T-helper 17 cell (primary cell): ENCODE data around the gene HIVEP2. TPM values are rescaled to one million over a fixed set of nuclear protein-coding genes. Genes with fewer than 3 reads are reported as not detected.
A peak's percentile ranks its signal among the peaks of the same experiment; 100 is the strongest.

ENCODE experiments used
- ATAC-seq: fragments of 150-1000 bp; cut with Tn5 transposase; 2 replicates; pipeline ENCODE4 v1.10.0; 2021; ENCODE audit warnings: mild to moderate bottlenecking, moderate library complexity
- DNase-seq, 3 donors: peaks; one replicate each; pipeline versions ENCODE4 v3.0.0 to v3.0.0-alpha.2; 2020 to 2021
- H3K9me3 ChIP-seq: one replicate; pipeline ENCODE4 v1.7.0; 2013; ENCODE audit warnings: low read length, mild to moderate bottlenecking; ENCODE audit not compliant: control insufficient read depth, poor library complexity, severe bottlenecking
- H3K27ac Mint-ChIP-seq: one replicate; pipeline ENCODE4 v1.8.0; 2022; ENCODE audit warnings: mild to moderate bottlenecking, moderate library complexity, mixed read lengths
- H3K27me3 Mint-ChIP-seq: one replicate; pipeline ENCODE4 v1.8.0; 2022; ENCODE audit warnings: mixed read lengths
- H3K36me3 Mint-ChIP-seq: one replicate; pipeline ENCODE4 v1.8.0; 2022; ENCODE audit warnings: low read depth, mixed read lengths
- H3K4me1 Mint-ChIP-seq: one replicate; pipeline ENCODE4 v1.8.0; 2022; ENCODE audit warnings: mild to moderate bottlenecking, mixed read lengths
- H3K4me3 Mint-ChIP-seq: one replicate; pipeline ENCODE4 v1.8.0; 2022; ENCODE audit warnings: mild to moderate bottlenecking, moderate library complexity, mixed read lengths
- total RNA-seq, 4 donors: library from RNA in 2 of 4; stranded (reverse) in 2 of 4; gene quantifications; one replicate each; pipeline ENCODE4 v1.2.3 and lab custom pipeline; 2022 to 2026

The HIVEP2 gene
- total RNA-seq, 2 donors from 2014 or later: 73.6 to 78.6 TPM

- DNase-seq (no peak), ATAC-seq (no peak)
- Mint-ChIP-seq H3K27me3 (no peaks in the 10 kb centered on the region), H3K4me3 (no peak overlapping the region), H3K36me3 (peaks cover 3% of the 10 kb centered on the region), H3K27ac (no peak overlapping the region), H3K4me1 (peaks cover 5% of the 10 kb centered on the region)
- H3K9me3 ChIP-seq: peaks cover 7% of the 10 kb centered on the region
These were observed 226.2 kb downstream of the HIVEP2 start for GRCh38 chr6:142718667-142719191.

GRCh38 chr6:142716097-142716496 lies 228.9 kb downstream of the HIVEP2 start:
- ATAC-seq: no peak
- Mint-ChIP-seq H3K4me3 (no peak overlapping the region), H3K4me1 (peaks cover 5% of the 10 kb centered on the region), H3K27ac (no peak overlapping the region), H3K27me3 (no peaks in the 10 kb centered on the region), H3K36me3 (peaks cover 3% of the 10 kb centered on the region)
- no peak for DNase-seq
- H3K9me3 ChIP-seq: peaks cover 7% of the 10 kb centered on the region

- DNase-seq: no peak
- H3K4me3 Mint-ChIP-seq: no peak overlapping the region
- H3K27ac Mint-ChIP-seq: no peak overlapping the region
- H3K27me3 Mint-ChIP-seq: no peaks in the 10 kb centered on the region
- H3K36me3 Mint-ChIP-seq: peaks cover 3% of the 10 kb centered on the region
- peaks cover 7% of the 10 kb centered on the region for H3K9me3 ChIP-seq
- no peak for ATAC-seq
- H3K4me1 Mint-ChIP-seq: peaks cover 5% of the 10 kb centered on the region
These were observed 229.8 kb downstream of the HIVEP2 start for GRCh38 chr6:142714951-142715785.

- no peaks in the 10 kb centered on the region for H3K27me3 Mint-ChIP-seq
- no peak for DNase-seq
- H3K27ac Mint-ChIP-seq: no peak overlapping the region
- peaks cover 2% of the 10 kb centered on the region for H3K9me3 ChIP-seq
- peaks cover 3% of the 10 kb centered on the region for H3K36me3 Mint-ChIP-seq
- no peak overlapping the region for H3K4me3 Mint-ChIP-seq
- no peak for ATAC-seq
- peaks cover 5% of the 10 kb centered on the region for H3K4me1 Mint-ChIP-seq
These were observed 231.0 kb downstream of the HIVEP2 start for GRCh38 chr6:142713959-142714358.

GRCh38 chr6:142712231-142712630 lies 232.7 kb downstream of the HIVEP2 start:
- H3K9me3 ChIP-seq: no peaks in the 10 kb centered on the region
- ATAC-seq: no peak
- H3K36me3 Mint-ChIP-seq: no peaks in the 10 kb centered on the region
- DNase-seq: no peak
- peaks cover 5% of the 10 kb centered on the region for H3K4me1 Mint-ChIP-seq
- H3K27me3 Mint-ChIP-seq: no peaks in the 10 kb centered on the region
- no peak overlapping the region for H3K4me3 Mint-ChIP-seq
- no peak overlapping the region for H3K27ac Mint-ChIP-seq

GRCh38 chr6:142708651-142709050 lies 236.3 kb downstream of the HIVEP2 start:
- Mint-ChIP-seq H3K4me3 (no peak overlapping the region), H3K27me3 (no peaks in the 10 kb centered on the region), H3K36me3 (no peaks in the 10 kb centered on the region), H3K4me1 (peaks cover 8% of the 10 kb centered on the region), H3K27ac (no peak overlapping the region)
- no peak for ATAC-seq
- no peaks in the 10 kb centered on the region for H3K9me3 ChIP-seq
- DNase-seq: no peak

GRCh38 chr6:142707255-142707654 lies 237.7 kb downstream of the HIVEP2 start:
- H3K9me3 ChIP-seq: no peaks in the 10 kb centered on the region
- peak overlapping the region; percentile 16 for H3K27ac Mint-ChIP-seq
- H3K36me3 Mint-ChIP-seq: no peaks in the 10 kb centered on the region
- ATAC-seq (no peak), DNase-seq (no peak)
- H3K4me3 Mint-ChIP-seq: no peak overlapping the region
- peaks cover 6% of the 10 kb centered on the region for H3K27me3 Mint-ChIP-seq
- H3K4me1 Mint-ChIP-seq: peaks cover 12% of the 10 kb centered on the region

- Mint-ChIP-seq H3K27ac (no peak overlapping the region), H3K27me3 (peaks cover 6% of the 10 kb centered on the region), H3K36me3 (no peaks in the 10 kb centered on the region), H3K4me1 (peaks cover 12% of the 10 kb centered on the region), H3K4me3 (peak overlapping the region; percentile 22)
- H3K9me3 ChIP-seq: no peaks in the 10 kb centered on the region
- ATAC-seq: no peak
- DNase-seq: no peak
These were observed 238.8 kb downstream of the HIVEP2 start for GRCh38 chr6:142706210-142706609.

- peaks cover 6% of the 10 kb centered on the region for H3K27me3 Mint-ChIP-seq
- DNase-seq: no peak
- no peak overlapping the region for H3K27ac Mint-ChIP-seq
- H3K4me1 Mint-ChIP-seq: peaks cover 12% of the 10 kb centered on the region
- ATAC-seq: no peak
- H3K9me3 ChIP-seq: no peaks in the 10 kb centered on the region
- no peaks in the 10 kb centered on the region for H3K36me3 Mint-ChIP-seq
- no peak overlapping the region for H3K4me3 Mint-ChIP-seq
These were observed 239.9 kb downstream of the HIVEP2 start for GRCh38 chr6:142705054-142705453.

GRCh38 chr6:142702501-142703460 lies 242.2 kb downstream of the HIVEP2 start:
- peaks cover 6% of the 10 kb centered on the region for H3K27me3 Mint-ChIP-seq
- no peaks in the 10 kb centered on the region for H3K9me3 ChIP-seq
- H3K27ac Mint-ChIP-seq: no peak overlapping the region
- peak; percentile 39 for ATAC-seq
- H3K36me3 Mint-ChIP-seq: no peaks in the 10 kb centered on the region
- no peak overlapping the region for H3K4me3 Mint-ChIP-seq
- H3K4me1 Mint-ChIP-seq: peaks cover 16% of the 10 kb centered on the region
- DNase-seq: no peak

Other genes with a start within 250 kb of the HIVEP2 start
- gene AIG1, start 115.7 kb upstream of the HIVEP2 start, total RNA-seq: 10 to 100 TPM in 1 of 2 donors, 1 to 10 TPM in 1; 7.9 to 16.5 TPM